Nephron progenitor cell (in vitro differentiated cells): ENCODE results near the gene ABHD12.

ENCODE experiments used
- DNase-seq: peaks from one replicate; pipeline ENCODE4 v3.0.0; 2021
- H3K27ac Mint-ChIP-seq: 2 replicates; pipeline ENCODE4 v1.8.0; 2021; ENCODE audit warnings: mild to moderate bottlenecking, moderate library complexity, mixed read lengths
- H3K27me3 Mint-ChIP-seq: 2 replicates; pipeline ENCODE4 v1.8.0; 2021; ENCODE audit warnings: mild to moderate bottlenecking, low read depth, mixed read lengths; ENCODE audit not compliant: poor library complexity
- H3K36me3 Mint-ChIP-seq: 2 replicates; pipeline ENCODE4 v1.8.0; 2021; ENCODE audit warnings: low read depth, mixed read lengths
- H3K4me1 Mint-ChIP-seq: 2 replicates; pipeline ENCODE4 v1.8.0; 2021; ENCODE audit warnings: mixed read lengths
- H3K4me3 Mint-ChIP-seq: 2 replicates; pipeline ENCODE4 v1.8.0; 2021; ENCODE audit warnings: mild to moderate bottlenecking, moderate library complexity, mixed read lengths
- H3K9me3 Mint-ChIP-seq: 2 replicates; pipeline ENCODE4 v1.8.0; 2021; ENCODE audit warnings: mild to moderate bottlenecking, moderate library complexity, mixed read lengths
- TF ChIP-seq, protein P1 (sequence below): fragments of 200-600 bp; sonication (generic); IDR thresholded peaks from 2 replicates; pipeline ENCODE4 v1.5.0; 2021; ENCODE audit warnings: antibody characterized with exemption

ABHD12 gene

DNA sequence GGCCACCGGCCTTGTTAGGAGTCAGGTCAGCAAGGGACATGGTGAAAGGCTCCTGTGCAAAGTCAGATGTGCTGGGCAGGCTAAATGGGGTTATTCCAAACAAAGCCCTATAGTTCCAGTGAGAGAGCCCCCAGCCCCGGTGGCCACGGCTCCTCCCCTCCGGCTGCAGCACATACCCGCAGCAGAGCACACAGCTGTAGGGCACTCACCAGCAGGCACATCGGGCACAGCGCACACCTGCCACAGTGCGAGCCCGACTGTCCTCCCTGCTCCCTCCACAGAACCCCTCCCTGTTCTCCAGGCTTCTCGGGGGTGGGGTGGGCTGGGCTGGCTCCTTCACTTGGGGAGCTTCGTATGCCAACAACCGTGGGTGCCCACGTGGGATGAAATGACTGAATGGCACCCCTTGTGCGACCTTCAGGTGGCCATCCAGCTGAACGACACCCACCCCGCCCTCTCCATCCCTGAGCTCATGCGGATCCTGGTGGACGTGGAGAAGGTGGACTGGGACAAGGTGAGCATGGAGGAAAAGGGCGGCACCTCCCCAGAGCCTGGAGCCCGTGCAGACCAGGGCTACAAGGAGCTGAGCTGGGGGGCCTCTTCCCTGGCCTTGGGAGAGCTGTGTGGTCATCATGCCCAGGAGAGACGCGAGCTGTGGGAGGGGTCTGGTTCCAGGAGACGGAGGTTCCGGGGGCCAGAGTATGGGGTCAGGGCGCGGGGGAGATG is 111.8 kb downstream of the ABHD12 start:
- Mint-ChIP-seq H3K4me1 (no peaks in the 10 kb centered on the region), H3K9me3 (no peaks in the 10 kb centered on the region), H3K36me3 (peaks cover 12% of the 10 kb centered on the region), H3K27me3 (peaks cover 5% of the 10 kb centered on the region), H3K4me3 (no peak overlapping the region), H3K27ac (no peak overlapping the region)
- no peak for DNase-seq
- TF ChIP-seq, protein P1, sequence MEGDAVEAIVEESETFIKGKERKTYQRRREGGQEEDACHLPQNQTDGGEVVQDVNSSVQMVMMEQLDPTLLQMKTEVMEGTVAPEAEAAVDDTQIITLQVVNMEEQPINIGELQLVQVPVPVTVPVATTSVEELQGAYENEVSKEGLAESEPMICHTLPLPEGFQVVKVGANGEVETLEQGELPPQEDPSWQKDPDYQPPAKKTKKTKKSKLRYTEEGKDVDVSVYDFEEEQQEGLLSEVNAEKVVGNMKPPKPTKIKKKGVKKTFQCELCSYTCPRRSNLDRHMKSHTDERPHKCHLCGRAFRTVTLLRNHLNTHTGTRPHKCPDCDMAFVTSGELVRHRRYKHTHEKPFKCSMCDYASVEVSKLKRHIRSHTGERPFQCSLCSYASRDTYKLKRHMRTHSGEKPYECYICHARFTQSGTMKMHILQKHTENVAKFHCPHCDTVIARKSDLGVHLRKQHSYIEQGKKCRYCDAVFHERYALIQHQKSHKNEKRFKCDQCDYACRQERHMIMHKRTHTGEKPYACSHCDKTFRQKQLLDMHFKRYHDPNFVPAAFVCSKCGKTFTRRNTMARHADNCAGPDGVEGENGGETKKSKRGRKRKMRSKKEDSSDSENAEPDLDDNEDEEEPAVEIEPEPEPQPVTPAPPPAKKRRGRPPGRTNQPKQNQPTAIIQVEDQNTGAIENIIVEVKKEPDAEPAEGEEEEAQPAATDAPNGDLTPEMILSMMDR: no peak

DNA sequence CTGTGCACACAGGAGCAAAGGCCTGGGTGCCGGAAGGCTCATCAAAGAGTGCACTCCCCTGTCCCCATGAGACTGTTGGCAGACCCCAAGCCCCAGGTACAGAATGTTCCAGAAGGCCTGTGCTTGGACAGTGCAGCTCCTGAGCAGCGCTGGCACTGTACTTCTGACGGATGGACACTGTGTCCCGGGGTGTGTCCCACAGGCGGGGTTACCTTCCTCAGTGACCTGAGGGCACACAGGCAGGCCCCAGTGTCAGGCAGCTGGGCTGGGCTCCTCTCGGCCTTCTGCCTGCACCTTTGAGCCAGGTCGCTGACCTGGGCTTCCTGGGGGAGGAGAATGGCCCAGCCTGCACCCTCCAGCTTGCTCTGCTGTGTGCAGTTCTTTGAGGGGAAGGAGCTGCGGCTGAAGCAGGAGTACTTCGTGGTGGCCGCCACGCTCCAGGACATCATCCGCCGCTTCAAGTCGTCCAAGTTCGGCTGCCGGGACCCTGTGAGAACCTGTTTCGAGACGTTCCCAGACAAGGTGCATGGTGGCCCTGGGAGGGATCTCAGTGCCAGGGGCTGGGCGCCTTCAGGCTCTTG is 112.6 kb downstream of the ABHD12 start:
- no peak for DNase-seq
- TF ChIP-seq, protein P1: no peak
- H3K9me3 Mint-ChIP-seq: no peaks in the 10 kb centered on the region
- H3K4me1 Mint-ChIP-seq: no peaks in the 10 kb centered on the region
- no peak overlapping the region for H3K4me3 Mint-ChIP-seq
- peaks cover 11% of the 10 kb centered on the region for H3K36me3 Mint-ChIP-seq
- H3K27me3 Mint-ChIP-seq: peaks cover 5% of the 10 kb centered on the region
- no peak overlapping the region for H3K27ac Mint-ChIP-seq

DNA sequence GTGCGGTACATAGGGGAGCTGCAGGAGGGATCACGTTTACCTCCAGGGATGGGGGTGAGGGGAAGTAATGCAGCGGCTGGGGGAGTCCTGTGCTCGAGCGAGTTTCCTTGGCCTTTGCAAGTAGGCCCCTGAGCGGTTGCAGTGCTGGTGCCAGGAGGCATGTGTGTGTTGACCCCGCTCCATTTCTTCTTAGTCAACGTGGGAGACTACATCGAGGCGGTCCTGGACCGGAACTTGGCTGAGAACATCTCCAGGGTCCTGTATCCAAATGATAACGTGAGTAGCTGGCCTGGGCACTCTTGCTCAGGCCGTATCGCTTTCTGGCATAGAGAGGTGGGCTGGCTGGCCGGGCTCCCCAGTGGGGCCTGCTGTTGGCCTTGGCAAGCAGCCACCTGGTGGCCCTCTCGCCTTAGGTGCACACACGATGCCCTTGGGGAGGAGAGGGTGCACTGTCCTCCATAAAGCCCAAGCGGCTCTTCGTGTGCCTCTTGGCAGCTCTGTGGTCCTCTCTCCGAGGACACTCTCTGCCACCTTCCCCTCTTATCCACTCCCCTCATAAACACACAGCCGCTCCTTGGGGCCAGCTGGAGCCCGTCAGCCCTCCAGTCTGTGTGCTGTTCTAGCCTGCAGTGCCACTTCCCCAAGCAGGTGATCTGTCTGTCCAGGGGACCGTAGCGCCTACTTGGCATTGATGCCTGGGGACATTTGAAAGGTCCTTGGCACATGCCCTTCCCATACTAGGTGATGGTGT is 113.4 kb downstream of the ABHD12 start:
- H3K4me1 Mint-ChIP-seq: no peaks in the 10 kb centered on the region
- peak overlapping the region; percentile 68 for H3K27ac Mint-ChIP-seq
- no peak overlapping the region for H3K4me3 Mint-ChIP-seq
- DNase-seq: no peak
- TF ChIP-seq, protein P1: no peak
- peaks cover under 1% of the 10 kb centered on the region for H3K27me3 Mint-ChIP-seq
- H3K9me3 Mint-ChIP-seq: no peaks in the 10 kb centered on the region
- H3K36me3 Mint-ChIP-seq: peaks cover 13% of the 10 kb centered on the region

DNA sequence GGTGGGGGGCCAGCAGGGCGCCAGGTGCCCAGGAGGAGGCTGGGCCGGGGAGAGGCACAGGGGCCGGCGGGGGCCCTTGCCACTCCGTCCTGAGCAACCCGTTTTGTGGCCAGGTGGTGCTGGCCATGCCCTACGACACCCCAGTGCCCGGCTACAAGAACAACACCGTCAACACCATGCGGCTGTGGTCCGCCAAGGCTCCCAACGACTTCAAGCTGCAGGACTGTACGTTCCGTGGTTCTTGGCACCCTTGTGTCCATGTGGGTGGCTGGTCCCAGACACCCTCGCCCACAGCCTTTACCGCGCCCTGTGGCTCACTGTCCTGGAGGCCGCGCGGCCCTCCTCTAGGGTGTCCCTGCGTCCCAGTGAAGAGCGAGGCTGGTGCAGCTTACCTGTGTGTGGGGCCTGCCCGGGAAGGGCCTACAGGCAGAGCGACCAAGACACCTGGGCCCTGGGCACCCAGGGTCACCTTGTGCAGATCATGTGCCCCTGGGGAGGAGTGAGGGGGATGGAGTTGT is 114.0 kb downstream of the ABHD12 start:
- no peak overlapping the region for H3K4me3 Mint-ChIP-seq
- no peaks in the 10 kb centered on the region for H3K27me3 Mint-ChIP-seq
- H3K9me3 Mint-ChIP-seq: no peaks in the 10 kb centered on the region
- DNase-seq: no peak
- TF ChIP-seq, protein P1: no peak
- no peaks in the 10 kb centered on the region for H3K4me1 Mint-ChIP-seq
- H3K27ac Mint-ChIP-seq: no peak overlapping the region
- H3K36me3 Mint-ChIP-seq: peaks cover 15% of the 10 kb centered on the region

DNA sequence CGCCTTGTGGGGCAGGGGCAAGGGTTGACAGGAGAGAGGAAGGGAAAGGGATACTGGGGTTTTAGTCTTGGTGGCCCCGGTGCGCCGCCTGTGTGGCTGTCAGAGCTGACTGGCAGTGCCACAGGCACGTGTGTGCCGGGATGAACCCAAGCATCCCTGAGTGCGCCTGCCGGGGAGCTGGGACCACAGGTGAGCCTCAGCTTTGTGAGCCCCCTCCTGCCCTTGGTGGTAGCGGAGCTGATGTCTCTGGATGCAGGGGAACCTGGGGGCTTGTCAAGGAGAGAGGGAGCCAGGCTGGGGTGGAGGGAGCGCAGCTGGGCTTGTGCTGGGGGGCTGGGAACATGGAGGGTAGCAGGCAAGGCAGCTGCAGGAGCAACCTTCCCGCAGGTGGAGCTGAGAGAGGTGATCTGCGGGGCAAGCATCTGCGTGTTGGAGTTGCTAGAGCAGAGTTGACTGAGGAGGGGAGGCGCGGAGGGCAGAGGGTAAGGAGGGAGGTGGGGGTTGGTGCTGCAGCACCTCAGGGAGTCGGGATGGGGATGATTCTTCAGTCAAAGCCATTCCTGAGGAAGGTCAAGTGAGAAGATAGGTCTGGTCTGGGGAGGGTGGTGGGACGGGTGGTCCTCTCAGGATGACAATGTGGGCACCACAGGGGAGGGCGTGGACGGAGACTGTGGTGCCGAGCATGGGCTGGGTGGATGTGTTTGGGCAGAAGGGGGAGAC is 114.7 kb downstream of the ABHD12 start:
- TF ChIP-seq, protein P1: no peak
- Mint-ChIP-seq H3K27ac (no peak overlapping the region), H3K9me3 (no peaks in the 10 kb centered on the region), H3K4me3 (no peak overlapping the region), H3K27me3 (no peaks in the 10 kb centered on the region), H3K4me1 (no peaks in the 10 kb centered on the region), H3K36me3 (peaks cover 19% of the 10 kb centered on the region)
- no peak for DNase-seq
